GM12874 (cell line): ENCODE measurements around the gene CAPZA1.

Source experiments
- CTCF ChIP-seq: IDR thresholded peaks from 2 replicates; pipeline ENCODE4 v1.5.1; 2011; ENCODE audit warnings: low read depth, mild to moderate bottlenecking, control low read depth, low read length, moderate library complexity; ENCODE audit not compliant: insufficient read depth

CAPZA1 gene

GRCh38 chr1:112633628-112634027 is 14.0 kb downstream of the CAPZA1 start:
- no peak for TF ChIP-seq CTCF

GRCh38 chr1:112634367-112634766 is 14.7 kb downstream of the CAPZA1 start:
- no peak for TF ChIP-seq CTCF

- TF ChIP-seq CTCF, result no peak
Observed at GRCh38 chr1:112636056-112636455, 16.4 kb downstream of the CAPZA1 start.

- TF ChIP-seq CTCF, result no peak
Observed at GRCh38 chr1:112636597-112637253, 17.1 kb downstream of the CAPZA1 start.

GRCh38 chr1:112637254-112638109 is 17.9 kb downstream of the CAPZA1 start:
- no peak for TF ChIP-seq CTCF

GRCh38 chr1:112638110-112638428 is 18.4 kb downstream of the CAPZA1 start:
- TF ChIP-seq CTCF, result no peak

- no peak for TF ChIP-seq CTCF
Observed at GRCh38 chr1:112643080-112643479, 23.4 kb downstream of the CAPZA1 start.
